ENCODE results near the gene S100A11. TPM values are rescaled to one million over a fixed set of nuclear protein-coding genes. Genes with fewer than 3 reads are reported as not detected.

S100A11 gene
- total RNA-seq, 1 donor from 2014 or later: 4.4 TPM

- H3K9me3 Mint-ChIP-seq: no peaks in the 10 kb centered on the region
- TF ChIP-seq EZH2 (IDR thresholded peaks at IDR 0.05) (no peak), EZH2phosphoT487 (IDR thresholded peaks at IDR 0.05) (no peak)
- TF ChIP-seq, protein P1, sequence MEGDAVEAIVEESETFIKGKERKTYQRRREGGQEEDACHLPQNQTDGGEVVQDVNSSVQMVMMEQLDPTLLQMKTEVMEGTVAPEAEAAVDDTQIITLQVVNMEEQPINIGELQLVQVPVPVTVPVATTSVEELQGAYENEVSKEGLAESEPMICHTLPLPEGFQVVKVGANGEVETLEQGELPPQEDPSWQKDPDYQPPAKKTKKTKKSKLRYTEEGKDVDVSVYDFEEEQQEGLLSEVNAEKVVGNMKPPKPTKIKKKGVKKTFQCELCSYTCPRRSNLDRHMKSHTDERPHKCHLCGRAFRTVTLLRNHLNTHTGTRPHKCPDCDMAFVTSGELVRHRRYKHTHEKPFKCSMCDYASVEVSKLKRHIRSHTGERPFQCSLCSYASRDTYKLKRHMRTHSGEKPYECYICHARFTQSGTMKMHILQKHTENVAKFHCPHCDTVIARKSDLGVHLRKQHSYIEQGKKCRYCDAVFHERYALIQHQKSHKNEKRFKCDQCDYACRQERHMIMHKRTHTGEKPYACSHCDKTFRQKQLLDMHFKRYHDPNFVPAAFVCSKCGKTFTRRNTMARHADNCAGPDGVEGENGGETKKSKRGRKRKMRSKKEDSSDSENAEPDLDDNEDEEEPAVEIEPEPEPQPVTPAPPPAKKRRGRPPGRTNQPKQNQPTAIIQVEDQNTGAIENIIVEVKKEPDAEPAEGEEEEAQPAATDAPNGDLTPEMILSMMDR (IDR thresholded peaks at IDR 0.05): no peak
- no peaks in the 10 kb centered on the region for H3K79me2 ChIP-seq (ENCODE audit: low read depth)
- no peaks in the 10 kb centered on the region for H3K4me1 ChIP-seq
- no peak overlapping the region for H2AFZ ChIP-seq (replicated peaks)
- no peak overlapping the region for H3K4me3 Mint-ChIP-seq
- H3K27ac ChIP-seq: no peak overlapping the region
- no peaks in the 10 kb centered on the region for H3K4me1 Mint-ChIP-seq
- H3K9ac ChIP-seq: no peak overlapping the region
- no peak overlapping the region for H3K27ac Mint-ChIP-seq
- H3K36me3 ChIP-seq: no peaks in the 10 kb centered on the region
- no peak overlapping the region for H3K4me2 ChIP-seq
- H4K20me1 ChIP-seq (ENCODE audit: low read depth): no peaks in the 10 kb centered on the region
- DNase-seq (ENCODE audit: low spot score): no peak
- peaks cover 3% of the 10 kb centered on the region for H3K9me3 ChIP-seq (ENCODE audit: low read depth)
- H3K36me3 Mint-ChIP-seq: no peaks in the 10 kb centered on the region
- H3K27me3 Mint-ChIP-seq (ENCODE audit: insufficient read depth, low read depth): peaks cover 6% of the 10 kb centered on the region
- H3F3A ChIP-seq (ENCODE audit: low read depth): no peaks in the 10 kb centered on the region
- no peaks in the 10 kb centered on the region for H3K27me3 ChIP-seq
- H3K4me3 ChIP-seq: no peak overlapping the region
These were observed 42.1 kb upstream of the S100A11 start for GRCh38 chr1:152078831-152079441.

- Mint-ChIP-seq H3K27me3 (ENCODE audit: insufficient read depth, low read depth) (peaks cover 2% of the 10 kb centered on the region), H3K36me3 (no peaks in the 10 kb centered on the region), H3K27ac (no peak overlapping the region), H3K4me1 (no peaks in the 10 kb centered on the region), H3K9me3 (no peaks in the 10 kb centered on the region), H3K4me3 (no peak overlapping the region)
- Histone ChIP-seq H3K4me1 (no peaks in the 10 kb centered on the region), H3K4me3 (no peak overlapping the region), H3K79me2 (ENCODE audit: low read depth) (no peaks in the 10 kb centered on the region), H3K9me3 (ENCODE audit: low read depth) (no peaks in the 10 kb centered on the region), H2AFZ (replicated peaks) (no peak overlapping the region), H3F3A (ENCODE audit: low read depth) (no peaks in the 10 kb centered on the region), H4K20me1 (ENCODE audit: low read depth) (no peaks in the 10 kb centered on the region), H3K4me2 (no peak overlapping the region), H3K27me3 (no peaks in the 10 kb centered on the region), H3K9ac (no peak overlapping the region), H3K36me3 (no peaks in the 10 kb centered on the region), H3K27ac (no peak overlapping the region)
- TF ChIP-seq, protein P1 (IDR thresholded peaks at IDR 0.05): no peak
- TF ChIP-seq EZH2 (IDR thresholded peaks at IDR 0.05): no peak
- no peak for TF ChIP-seq EZH2phosphoT487 (IDR thresholded peaks at IDR 0.05)
- no peak for DNase-seq (ENCODE audit: low spot score)
These were observed 35.5 kb upstream of the S100A11 start for GRCh38 chr1:152072311-152072710.

- Histone ChIP-seq H3K36me3 (no peaks in the 10 kb centered on the region), H4K20me1 (ENCODE audit: low read depth) (no peaks in the 10 kb centered on the region), H3F3A (ENCODE audit: low read depth) (no peaks in the 10 kb centered on the region), H3K4me1 (no peaks in the 10 kb centered on the region), H3K4me3 (no peak overlapping the region), H2AFZ (replicated peaks) (no peak overlapping the region), H3K27me3 (no peaks in the 10 kb centered on the region), H3K27ac (no peak overlapping the region), H3K4me2 (no peak overlapping the region), H3K79me2 (ENCODE audit: low read depth) (no peaks in the 10 kb centered on the region), H3K9me3 (ENCODE audit: low read depth) (no peaks in the 10 kb centered on the region), H3K9ac (no peak overlapping the region)
- TF ChIP-seq EZH2phosphoT487 (IDR thresholded peaks at IDR 0.05): no peak
- TF ChIP-seq EZH2 (IDR thresholded peaks at IDR 0.05): no peak
- TF ChIP-seq, protein P1 (IDR thresholded peaks at IDR 0.05): no peak
- H3K27me3 Mint-ChIP-seq (ENCODE audit: insufficient read depth, low read depth): peaks cover 2% of the 10 kb centered on the region
- H3K9me3 Mint-ChIP-seq: no peaks in the 10 kb centered on the region
- DNase-seq (ENCODE audit: low spot score): no peak
- no peak overlapping the region for H3K4me3 Mint-ChIP-seq
- no peaks in the 10 kb centered on the region for H3K4me1 Mint-ChIP-seq
- no peak overlapping the region for H3K27ac Mint-ChIP-seq
- H3K36me3 Mint-ChIP-seq: no peaks in the 10 kb centered on the region
These were observed 34.3 kb upstream of the S100A11 start for GRCh38 chr1:152071123-152071522.
